Measurements from ENCODE around the gene MUC12.
"Not testable (repeated sequence)": the region's sequence is repeated elsewhere in the genome, so short reads cannot be mapped to it uniquely, and the experiment has no call there.

The MUC12 gene

GRCh38 chr7:100968031-100968430 lies 1.3 kb upstream of the MUC12 start:
- H3K4me1 Mint-ChIP-seq (ENCODE audit: low read depth) = peaks cover 23% of the 10 kb centered on the region
- no peaks in the 10 kb centered on the region for H3K36me3 Mint-ChIP-seq
- H3K4me3 Mint-ChIP-seq = no peak overlapping the region
- no peak overlapping the region for H3K27ac Mint-ChIP-seq
- H3K27me3 Mint-ChIP-seq = peaks cover 33% of the 10 kb centered on the region
- no peaks in the 10 kb centered on the region for H3K9me3 Mint-ChIP-seq (ENCODE audit: low read depth)

- Mint-ChIP-seq H3K4me3 (no peak overlapping the region), H3K27ac (no peak overlapping the region), H3K27me3 (peaks cover 30% of the 10 kb centered on the region), H3K4me1 (ENCODE audit: low read depth) (peaks cover 23% of the 10 kb centered on the region), H3K9me3 (ENCODE audit: low read depth) (no peaks in the 10 kb centered on the region), H3K36me3 (no peaks in the 10 kb centered on the region)
Observed at GRCh38 chr7:100968650-100969049, 715 bp upstream of the MUC12 start.

GRCh38 chr7:100971111-100972001 lies 2.0 kb downstream of the MUC12 start:
- Mint-ChIP-seq H3K4me1 (ENCODE audit: low read depth) (peaks cover 13% of the 10 kb centered on the region), H3K9me3 (ENCODE audit: low read depth) (peaks cover 6% of the 10 kb centered on the region), H3K36me3 (peaks cover 5% of the 10 kb centered on the region), H3K27ac (no peak overlapping the region), H3K27me3 (peaks cover 17% of the 10 kb centered on the region), H3K4me3 (no peak overlapping the region)

- Mint-ChIP-seq H3K27me3 (peaks cover 16% of the 10 kb centered on the region), H3K9me3 (ENCODE audit: low read depth) (peaks cover 6% of the 10 kb centered on the region), H3K36me3 (peaks cover 5% of the 10 kb centered on the region), H3K4me1 (ENCODE audit: low read depth) (peaks cover 9% of the 10 kb centered on the region), H3K4me3 (no peak overlapping the region), H3K27ac (no peak overlapping the region)
Observed at GRCh38 chr7:100972002-100972347, 2.6 kb downstream of the MUC12 start.

GRCh38 chr7:100974021-100974420 lies 4.7 kb downstream of the MUC12 start:
- Mint-ChIP-seq H3K9me3 (ENCODE audit: low read depth) (peaks cover 6% of the 10 kb centered on the region), H3K4me3 (no peak overlapping the region), H3K4me1 (ENCODE audit: low read depth) (no peaks in the 10 kb centered on the region), H3K27me3 (peaks cover 6% of the 10 kb centered on the region), H3K27ac (no peak overlapping the region), H3K36me3 (peaks cover 5% of the 10 kb centered on the region)

GRCh38 chr7:100975371-100975821 lies 6.0 kb downstream of the MUC12 start:
- H3K27me3 Mint-ChIP-seq = peaks cover 3% of the 10 kb centered on the region
- no peaks in the 10 kb centered on the region for H3K4me1 Mint-ChIP-seq (ENCODE audit: low read depth)
- H3K4me3 Mint-ChIP-seq = no peak overlapping the region
- no peak overlapping the region for H3K27ac Mint-ChIP-seq
- H3K9me3 Mint-ChIP-seq (ENCODE audit: low read depth) = peaks cover 6% of the 10 kb centered on the region
- H3K36me3 Mint-ChIP-seq = peaks cover 5% of the 10 kb centered on the region

- peaks cover 5% of the 10 kb centered on the region for H3K36me3 Mint-ChIP-seq
- no peak overlapping the region for H3K4me3 Mint-ChIP-seq
- no peak overlapping the region for H3K27ac Mint-ChIP-seq
- peaks cover 3% of the 10 kb centered on the region for H3K27me3 Mint-ChIP-seq
- H3K4me1 Mint-ChIP-seq (ENCODE audit: low read depth) = no peaks in the 10 kb centered on the region
- H3K9me3 Mint-ChIP-seq (ENCODE audit: low read depth) = peaks cover 6% of the 10 kb centered on the region
Observed at GRCh38 chr7:100978300-100978699, 8.9 kb downstream of the MUC12 start.

- Mint-ChIP-seq H3K4me1 (ENCODE audit: low read depth) (no peaks in the 10 kb centered on the region), H3K9me3 (ENCODE audit: low read depth) (no peaks in the 10 kb centered on the region), H3K27me3 (no peaks in the 10 kb centered on the region), H3K27ac (no peak overlapping the region), H3K36me3 (no peaks in the 10 kb centered on the region), H3K4me3 (no peak overlapping the region)
Observed at GRCh38 chr7:100983451-100984187, 14.3 kb downstream of the MUC12 start.

GRCh38 chr7:100984241-100984918 lies 15.0 kb downstream of the MUC12 start:
- not testable (repeated sequence) for H3K27me3 Mint-ChIP-seq; H3K36me3 Mint-ChIP-seq; H3K27ac Mint-ChIP-seq; H3K4me1 Mint-ChIP-seq (ENCODE audit: low read depth); H3K4me3 Mint-ChIP-seq; H3K9me3 Mint-ChIP-seq (ENCODE audit: low read depth)

- H3K27ac Mint-ChIP-seq; H3K9me3 Mint-ChIP-seq (ENCODE audit: low read depth); H3K27me3 Mint-ChIP-seq; H3K4me3 Mint-ChIP-seq; H3K36me3 Mint-ChIP-seq; H3K4me1 Mint-ChIP-seq (ENCODE audit: low read depth): not testable (repeated sequence)
Observed at GRCh38 chr7:100985033-100985797, 15.8 kb downstream of the MUC12 start.

- Mint-ChIP-seq H3K4me1 (ENCODE audit: low read depth) (no peaks in the 10 kb centered on the region), H3K27me3 (no peaks in the 10 kb centered on the region), H3K4me3 (no peak overlapping the region), H3K36me3 (no peaks in the 10 kb centered on the region), H3K9me3 (ENCODE audit: low read depth) (no peaks in the 10 kb centered on the region), H3K27ac (no peak overlapping the region)
Observed at GRCh38 chr7:100991631-100992030, 22.3 kb downstream of the MUC12 start.

GRCh38 chr7:100992280-100992679 lies 22.9 kb downstream of the MUC12 start:
- not testable (repeated sequence) for H3K36me3 Mint-ChIP-seq; H3K9me3 Mint-ChIP-seq (ENCODE audit: low read depth); H3K4me1 Mint-ChIP-seq (ENCODE audit: low read depth); H3K4me3 Mint-ChIP-seq; H3K27me3 Mint-ChIP-seq; H3K27ac Mint-ChIP-seq

GRCh38 chr7:100994671-100995070 lies 25.3 kb downstream of the MUC12 start:
- H3K36me3 Mint-ChIP-seq; H3K4me3 Mint-ChIP-seq; H3K4me1 Mint-ChIP-seq (ENCODE audit: low read depth); H3K27ac Mint-ChIP-seq; H3K27me3 Mint-ChIP-seq; H3K9me3 Mint-ChIP-seq (ENCODE audit: low read depth): not testable (repeated sequence)

GRCh38 chr7:100998530-100998929 lies 29.2 kb downstream of the MUC12 start:
- H3K27me3 Mint-ChIP-seq; H3K9me3 Mint-ChIP-seq (ENCODE audit: low read depth); H3K36me3 Mint-ChIP-seq; H3K4me1 Mint-ChIP-seq (ENCODE audit: low read depth); H3K4me3 Mint-ChIP-seq; H3K27ac Mint-ChIP-seq: not testable (repeated sequence)

GRCh38 chr7:100999334-100999733 lies 30.0 kb downstream of the MUC12 start:
- not testable (repeated sequence) for H3K27ac Mint-ChIP-seq; H3K9me3 Mint-ChIP-seq (ENCODE audit: low read depth); H3K27me3 Mint-ChIP-seq; H3K4me1 Mint-ChIP-seq (ENCODE audit: low read depth); H3K4me3 Mint-ChIP-seq; H3K36me3 Mint-ChIP-seq
